ENCODE results near the gene ANKRD10.
A peak's percentile ranks its signal among the peaks of the same experiment; 100 is the strongest.
"Not testable (repeated sequence)": the region's sequence is repeated elsewhere in the genome, so short reads cannot be mapped to it uniquely, and the experiment has no call there.

Gene ANKRD10

GRCh38 chr13:110915057-110915873, at the start of gene ANKRD10:
Gene ANKRD10, minus strand, starts transcription at chr13:110915069. Its CDS starts 135 bp downstream, at chr13:110914934.
- DNase-seq, result peak; percentile 99

- no peak for DNase-seq
Observed at GRCh38 chr13:110964229-110965037, 49.6 kb upstream of the ANKRD10 start.

GRCh38 chr13:110963554-110963970, 48.7 kb upstream of the ANKRD10 start:
- no peak for DNase-seq

DNA sequence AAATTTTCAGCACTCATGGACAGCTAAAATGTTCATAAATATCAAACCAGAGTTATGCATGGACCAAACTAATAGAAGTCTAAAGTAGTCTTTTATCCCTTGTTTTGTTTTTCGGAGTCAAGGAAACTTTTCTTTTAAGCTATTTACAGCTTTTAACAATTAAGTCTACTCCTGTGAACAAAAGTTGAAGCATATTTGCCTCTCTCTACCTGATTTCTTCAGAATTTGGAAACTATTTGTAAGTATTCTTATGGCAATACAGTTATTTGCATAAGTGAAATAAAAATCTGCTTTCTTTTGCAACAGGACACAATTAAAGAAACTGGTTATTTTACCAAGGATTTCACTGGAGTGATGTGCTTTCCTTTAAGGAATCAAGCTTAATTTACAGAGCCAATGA, 47.1 kb upstream of the ANKRD10 start:
- no peak for DNase-seq

GRCh38 chr13:110960204-110960603, 45.3 kb upstream of the ANKRD10 start:
- DNase-seq, result no peak

DNA sequence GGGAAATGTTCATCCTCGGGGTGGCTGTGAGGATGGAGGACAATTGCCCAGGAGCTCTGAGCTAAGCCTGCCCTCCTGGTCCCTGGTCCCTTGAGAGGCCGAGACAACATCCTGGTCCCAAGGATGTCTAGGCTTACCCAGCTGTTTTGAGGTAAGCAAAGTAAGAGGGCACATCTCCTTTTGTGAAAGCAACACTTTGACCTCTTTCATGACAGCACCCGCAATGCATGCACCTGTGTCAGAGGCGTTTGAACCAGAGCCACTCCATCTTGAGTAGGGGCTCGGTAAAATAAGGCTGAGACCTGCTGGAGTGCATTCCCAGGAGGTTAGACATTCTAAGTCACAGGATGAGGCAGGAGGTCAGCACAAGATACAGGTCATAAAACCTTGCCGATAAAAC, 43.1 kb upstream of the ANKRD10 start:
- DNase-seq, result no peak

GRCh38 chr13:110957181-110957884, 42.5 kb upstream of the ANKRD10 start:
- no peak for DNase-seq

GRCh38 chr13:110956216-110956615, 41.3 kb upstream of the ANKRD10 start:
- peak; percentile 56 for DNase-seq

DNA sequence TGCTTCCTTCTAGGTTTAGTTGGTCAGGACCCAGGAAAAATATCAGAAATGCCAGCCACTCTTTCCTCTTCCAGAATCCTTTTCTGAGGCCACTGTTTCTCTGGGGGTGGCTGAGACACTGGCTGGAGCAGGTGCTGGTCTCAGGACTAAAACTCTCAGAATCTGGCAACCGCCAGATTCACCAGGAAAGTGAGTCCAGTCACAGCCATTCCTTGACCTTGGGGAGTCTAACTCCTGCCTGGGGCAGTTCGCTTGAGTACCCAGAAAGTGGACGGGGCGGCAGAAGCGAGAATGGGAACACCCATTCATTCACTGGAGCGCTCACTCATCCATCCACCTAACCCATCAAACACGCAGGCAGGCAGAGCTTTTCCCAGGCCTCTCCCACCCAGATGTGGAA, 40.7 kb upstream of the ANKRD10 start:
- not testable (repeated sequence) for DNase-seq

DNA sequence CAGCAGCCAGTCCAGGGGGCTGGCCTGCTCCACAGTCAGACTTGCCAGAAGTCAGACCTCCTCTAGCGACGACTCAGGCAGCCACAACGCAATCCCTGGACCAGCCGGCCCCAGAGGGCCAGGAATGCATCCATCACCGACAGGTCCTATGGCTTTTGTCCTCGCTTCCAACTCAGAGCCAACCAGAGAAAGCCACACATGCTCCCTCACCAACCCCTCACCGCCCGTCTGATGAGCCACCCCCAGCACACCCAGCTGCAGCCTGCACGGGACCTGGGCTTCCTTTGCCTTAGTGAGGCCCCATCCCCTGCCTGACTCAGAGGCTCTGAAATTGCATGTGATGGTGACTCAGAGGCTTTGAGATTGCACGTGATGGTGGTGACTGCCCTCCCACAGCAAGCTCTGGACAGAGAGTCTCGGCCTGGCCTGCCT, 40.2 kb upstream of the ANKRD10 start:
- DNase-seq, result peak; percentile 96

DNA sequence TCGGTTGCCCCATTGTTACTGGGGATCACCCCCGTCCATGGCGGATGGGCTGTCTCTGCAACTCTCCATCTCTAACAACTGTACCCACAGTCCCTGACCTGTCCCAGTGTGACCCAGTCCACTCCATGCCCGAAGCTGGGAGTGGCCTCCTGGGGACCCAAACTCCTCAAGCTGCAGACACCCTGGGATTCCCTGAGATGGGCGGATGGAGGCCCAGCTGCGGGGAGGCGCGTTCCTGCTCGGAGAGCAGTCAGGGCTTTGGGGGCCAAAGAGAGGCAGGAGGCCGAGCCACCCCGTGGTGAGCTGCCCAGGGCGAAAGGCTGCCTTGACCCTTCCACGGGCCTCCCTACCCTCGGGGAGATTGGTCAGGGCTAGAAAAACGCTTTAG, 39.7 kb upstream of the ANKRD10 start:
- DNase-seq, result not testable (repeated sequence)

- DNase-seq, result no peak
Observed at GRCh38 chr13:110953833-110954532, 39.1 kb upstream of the ANKRD10 start.

DNA sequence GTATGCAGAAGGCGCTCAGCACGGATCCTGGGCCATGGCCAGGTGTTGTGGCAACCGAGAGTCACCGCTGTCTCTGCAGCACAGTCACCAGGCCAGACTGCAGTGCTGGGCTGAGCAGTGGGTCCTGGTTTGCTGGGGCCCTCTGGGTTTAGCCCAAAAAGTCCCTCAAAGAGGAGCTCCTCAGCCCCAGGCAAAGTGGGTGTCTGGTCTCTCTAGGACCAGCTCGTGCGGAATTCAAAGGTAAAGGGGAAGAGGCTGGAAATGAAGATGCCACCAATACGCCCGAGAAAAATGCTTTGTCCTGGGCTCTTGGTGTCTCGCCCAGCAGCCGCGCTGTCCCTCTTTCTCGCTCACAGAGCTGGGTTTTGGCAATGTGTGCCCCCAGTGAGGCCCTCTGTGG, 38.5 kb upstream of the ANKRD10 start:
- DNase-seq, result no peak

GRCh38 chr13:110952135-110952534, 37.3 kb upstream of the ANKRD10 start:
- DNase-seq, result not testable (repeated sequence)

DNA sequence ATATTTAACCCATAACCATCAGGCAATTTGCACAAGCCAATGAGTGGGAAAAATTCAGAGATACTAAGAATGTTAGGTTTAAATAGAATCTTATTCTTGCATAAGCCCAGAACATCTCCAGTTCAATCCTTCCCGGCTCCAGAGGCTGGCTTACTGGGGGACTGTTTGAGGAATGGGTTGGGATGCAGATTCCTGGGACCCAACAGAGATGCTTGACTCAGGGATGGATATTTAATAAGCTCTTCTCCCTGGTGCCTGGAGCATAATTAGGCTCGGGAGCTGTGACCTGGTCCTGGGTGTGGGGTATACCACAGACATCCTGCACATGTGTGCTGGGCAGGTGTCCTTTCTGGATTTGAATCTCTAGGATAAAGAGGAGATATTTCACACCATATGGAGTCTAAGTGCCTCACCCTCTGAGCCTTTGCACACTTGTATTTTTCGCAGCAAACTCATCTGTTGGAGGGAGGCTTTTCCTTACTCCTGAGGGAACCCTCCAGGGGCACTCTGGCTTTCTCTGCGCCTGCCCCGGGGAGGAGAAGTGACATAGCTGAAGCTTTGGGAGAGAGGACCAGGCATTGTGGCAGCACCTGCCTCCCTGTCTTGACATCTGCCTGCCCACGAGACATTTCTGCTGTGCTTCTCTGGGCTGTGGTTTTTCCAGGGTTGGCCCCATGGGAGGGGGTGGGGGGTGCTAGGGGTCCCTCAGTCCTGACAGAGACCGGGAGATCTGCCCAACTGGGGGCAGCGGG, 36.1 kb upstream of the ANKRD10 start:
- DNase-seq, result no peak

GRCh38 chr13:110950356-110950755, 35.5 kb upstream of the ANKRD10 start:
- no peak for DNase-seq

DNA sequence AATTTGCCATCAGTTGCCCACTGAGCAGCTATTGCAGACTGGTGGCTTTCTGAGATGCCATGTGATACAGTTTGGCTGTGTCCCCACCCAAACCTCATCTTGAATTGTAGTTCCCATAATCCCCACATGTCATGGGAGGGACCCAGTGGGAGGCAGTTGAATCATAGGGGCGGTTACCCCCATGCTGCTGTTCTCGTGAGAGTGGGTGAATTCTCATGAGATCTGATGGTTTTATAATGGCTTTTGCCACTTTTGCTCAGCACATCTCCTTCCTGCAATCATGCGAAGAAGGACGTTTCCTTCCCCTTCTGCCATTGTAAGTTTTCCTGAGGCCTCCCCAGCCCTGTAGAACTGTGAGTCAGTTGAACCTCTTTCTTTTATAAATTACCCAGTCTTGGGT, 34.8 kb upstream of the ANKRD10 start:
- no peak for DNase-seq

DNA sequence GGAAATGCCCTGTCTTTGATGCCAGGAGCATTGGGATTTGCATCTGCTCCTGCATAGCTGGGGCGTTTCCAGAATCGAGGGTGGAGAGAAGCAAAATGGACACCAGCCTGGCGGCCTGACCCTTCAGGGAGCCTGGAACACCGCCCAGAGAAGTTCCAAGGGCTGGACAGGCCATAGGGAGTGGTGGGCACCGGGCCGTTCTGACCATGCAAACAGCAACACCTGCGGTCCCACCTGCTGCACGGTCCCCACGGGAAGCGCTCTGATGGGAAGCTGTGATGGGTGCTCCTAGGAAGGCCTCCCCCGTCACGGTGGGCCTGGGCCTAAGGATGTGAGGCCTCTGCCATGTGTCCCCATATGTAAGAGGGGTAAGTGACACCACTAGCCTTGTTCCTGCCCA, 34.2 kb upstream of the ANKRD10 start:
- DNase-seq, result no peak

GRCh38 chr13:110947338-110947737, 32.5 kb upstream of the ANKRD10 start:
- not testable (repeated sequence) for DNase-seq

DNA sequence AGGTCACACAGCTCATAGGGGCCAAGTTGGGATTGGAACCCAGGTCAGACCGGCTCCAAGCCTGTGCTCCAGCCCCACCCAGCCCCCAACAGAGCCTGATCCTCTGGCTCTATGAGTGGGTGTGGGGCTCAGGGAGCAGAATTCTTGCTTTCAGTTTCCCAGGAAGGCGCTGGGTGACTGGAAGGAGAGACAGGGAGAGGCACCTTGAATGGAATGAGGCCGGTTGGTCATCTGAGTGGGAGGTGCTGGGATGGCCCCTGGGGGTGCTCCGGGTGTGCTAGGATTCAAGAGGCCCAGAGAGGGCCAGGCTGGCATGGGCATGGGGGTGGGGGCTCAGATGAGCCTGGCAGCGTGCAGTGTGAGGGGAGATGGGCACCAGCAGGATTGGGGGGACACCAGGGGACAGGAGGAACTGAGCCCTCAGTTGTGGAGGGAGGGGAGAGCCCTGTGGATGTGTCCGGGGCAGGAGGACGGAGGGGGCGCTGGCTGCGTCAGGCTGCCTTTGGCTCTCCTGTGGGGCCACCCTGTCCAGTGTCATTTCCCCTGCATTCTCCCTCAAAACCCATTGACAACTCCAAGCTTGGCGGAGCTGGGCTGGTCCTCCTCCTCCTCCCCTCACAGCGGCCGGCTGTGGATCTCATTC, 31.2 kb upstream of the ANKRD10 start:
- no peak for DNase-seq

Measured in fibroblast of skin of right biceps (primary cell).